Measurements from ENCODE around the gene LMTK3.

Gene LMTK3

GRCh38 chr19:48483301-48483700 lies 28.3 kb downstream of the LMTK3 start:
- POLR2A ChIA-PET, result interaction anchor here (0.6 kb wide), 1 partner anchor 122 kb away, joined by 6 read pairs; no protein-coding TSS in a partner anchor
- CTCF ChIA-PET, result no interaction called here
- DNase-seq (ENCODE audit: extremely low spot score), result no peak
- no peak for TF ChIP-seq CTCF (IDR thresholded peaks at IDR 0.05; ENCODE audit: control extremely low read depth, extremely low read depth, low read depth, missing control alignments)

- ChIA-PET POLR2A (no interaction called here), CTCF (interaction anchor here (1.4 to 3.4 kb wide), 3 partner anchors 7 to 127 kb away, joined by 4 to 26 read pairs (median 6); no protein-coding TSS in a partner anchor)
- DNase-seq (ENCODE audit: extremely low spot score), result no peak
- TF ChIP-seq CTCF (IDR thresholded peaks at IDR 0.05; ENCODE audit: control extremely low read depth, extremely low read depth, low read depth, missing control alignments), result no peak
These were observed 29.6 kb downstream of the LMTK3 start for GRCh38 chr19:48481846-48482639.

GRCh38 chr19:48480558-48481500 lies 30.8 kb downstream of the LMTK3 start:
- no peak for TF ChIP-seq CTCF (IDR thresholded peaks at IDR 0.05; ENCODE audit: control extremely low read depth, extremely low read depth, low read depth, missing control alignments)
- ChIA-PET CTCF (interaction anchor here (1.4 to 3.4 kb wide), 3 partner anchors 9 to 128 kb away, joined by 4 to 26 read pairs (median 6); no protein-coding TSS in a partner anchor), POLR2A (no interaction called here)
- no peak for DNase-seq (ENCODE audit: extremely low spot score)

GRCh38 chr19:48480183-48480557 lies 31.5 kb downstream of the LMTK3 start:
- TF ChIP-seq CTCF (IDR thresholded peaks at IDR 0.05; ENCODE audit: control extremely low read depth, extremely low read depth, low read depth, missing control alignments), result no peak
- DNase-seq (ENCODE audit: extremely low spot score), result no peak
- ChIA-PET CTCF (interaction anchor here (1.0 to 3.4 kb wide), 3 partner anchors 9 to 104 kb away, joined by 3 to 26 read pairs (median 6); no protein-coding TSS in a partner anchor), POLR2A (no interaction called here)

GRCh38 chr19:48479686-48480085 lies 31.9 kb downstream of the LMTK3 start:
- no peak for TF ChIP-seq CTCF (IDR thresholded peaks at IDR 0.05; ENCODE audit: control extremely low read depth, extremely low read depth, low read depth, missing control alignments)
- ChIA-PET POLR2A (no interaction called here), CTCF (interaction anchor here (1.0 to 3.4 kb wide), 3 partner anchors 10 to 104 kb away, joined by 3 to 26 read pairs (median 6); no protein-coding TSS in a partner anchor)
- no peak for DNase-seq (ENCODE audit: extremely low spot score)

Data from GM10248 (cell line).